HS-27A (cell line): ENCODE results near the gene EXOC3L2.
"Not testable (repeated sequence)": the region's sequence is repeated elsewhere in the genome, so short reads cannot be mapped to it uniquely, and the experiment has no call there.

Experiments used
- DNase-seq: peaks from one replicate; pipeline ENCODE4 v3.0.0-alpha.2; 2012; ENCODE audit warnings: low read depth, missing footprints

EXOC3L2 gene

GRCh38 chr19:45255611-45256157 is 10.5 kb upstream of the EXOC3L2 start:
- DNase-seq: no peak

- DNase-seq: no peak
Observed at GRCh38 chr19:45254044-45254531, 8.9 kb upstream of the EXOC3L2 start.

GRCh38 chr19:45253396-45254027 is 8.3 kb upstream of the EXOC3L2 start:
- no peak for DNase-seq

- DNase-seq: no peak
Observed at GRCh38 chr19:45251452-45252354, 6.5 kb upstream of the EXOC3L2 start.

GRCh38 chr19:45250832-45251451 is 5.7 kb upstream of the EXOC3L2 start, which contains the start of gene MARK4:
TSS of gene MARK4 (plus strand) at chr19:45251271. CDS start at chr19:45251589, 318 bp downstream.
- no peak for DNase-seq

- DNase-seq: no peak
Observed at GRCh38 chr19:45250216-45250831, 5.1 kb upstream of the EXOC3L2 start.

- no peak for DNase-seq
Observed at GRCh38 chr19:45249261-45250033, 4.2 kb upstream of the EXOC3L2 start.

- no peak for DNase-seq
Observed at GRCh38 chr19:45247136-45247535, 1.9 kb upstream of the EXOC3L2 start.

- DNase-seq: no peak
Observed at GRCh38 chr19:45245826-45246225, 619 bp upstream of the EXOC3L2 start.

- no peak for DNase-seq
Observed at GRCh38 chr19:45244133-45244794, 943 bp downstream of the EXOC3L2 start.

GRCh38 chr19:45243144-45243732 is 2.0 kb downstream of the EXOC3L2 start:
- DNase-seq: no peak

GRCh38 chr19:45238556-45238955 is 6.7 kb downstream of the EXOC3L2 start:
- DNase-seq: no peak

- DNase-seq: no peak
Observed at GRCh38 chr19:45235485-45235884, 9.7 kb downstream of the EXOC3L2 start.

GRCh38 chr19:45234089-45234869 is 10.9 kb downstream of the EXOC3L2 start:
- DNase-seq: no peak

- no peak for DNase-seq
Observed at GRCh38 chr19:45231891-45232290, 13.3 kb downstream of the EXOC3L2 start.

- not testable (repeated sequence) for DNase-seq
Observed at GRCh38 chr19:45229056-45229455, 16.2 kb downstream of the EXOC3L2 start.

GRCh38 chr19:45224645-45225044 is 20.6 kb downstream of the EXOC3L2 start:
- DNase-seq: no peak

GRCh38 chr19:45223879-45224278 is 21.3 kb downstream of the EXOC3L2 start:
- DNase-seq: no peak

GRCh38 chr19:45222724-45223123 is 22.5 kb downstream of the EXOC3L2 start:
- no peak for DNase-seq
